Measurements from ENCODE around the gene GMNN.
"Not testable (repeated sequence)": the region's sequence is repeated elsewhere in the genome, so short reads cannot be mapped to it uniquely, and the experiment has no call there.

The GMNN gene

GRCh38 chr6:24761193-24761835, 13.4 kb upstream of the GMNN start:
- H3K27ac ChIP-seq (ENCODE audit: low read depth, low read length): no peak overlapping the region
- H3K4me1 ChIP-seq (ENCODE audit: control insufficient read depth in 1 of 2, insufficient read depth in 2 of 2, low read length in 2 of 2): peaks cover 7 to 10% of the 10 kb centered on the region in 2 donors
- H3K9ac ChIP-seq (ENCODE audit: low read depth in 1 of 2, low read length in 2 of 2): no peak overlapping the region
- no peaks in the 10 kb centered on the region for H3K27me3 ChIP-seq (ENCODE audit: control insufficient read depth in 1 of 2, insufficient read depth in 2 of 2, low read length in 2 of 2)
- no peaks in the 10 kb centered on the region for H3K36me3 ChIP-seq (ENCODE audit: control insufficient read depth in 1 of 2, insufficient read depth in 2 of 2, low read length in 2 of 2)
- H3K4me3 ChIP-seq (ENCODE audit: low read depth in 1 of 2, low read length in 2 of 2): no peak overlapping the region
- H3K9me3 ChIP-seq (ENCODE audit: control insufficient read depth in 1 of 2, low read length in 2 of 2): no peaks in the 10 kb centered on the region

- no peak overlapping the region for H3K9ac ChIP-seq (ENCODE audit: low read depth in 1 of 2, low read length in 2 of 2)
- H3K27ac ChIP-seq (ENCODE audit: low read depth, low read length): no peak overlapping the region
- no peak overlapping the region for H3K4me3 ChIP-seq (ENCODE audit: low read depth in 1 of 2, low read length in 2 of 2)
- peaks cover 7 to 10% of the 10 kb centered on the region in 2 donors for H3K4me1 ChIP-seq (ENCODE audit: control insufficient read depth in 1 of 2, insufficient read depth in 2 of 2, low read length in 2 of 2)
- H3K9me3 ChIP-seq (ENCODE audit: control insufficient read depth in 1 of 2, low read length in 2 of 2): no peaks in the 10 kb centered on the region
- H3K27me3 ChIP-seq (ENCODE audit: control insufficient read depth in 1 of 2, insufficient read depth in 2 of 2, low read length in 2 of 2): no peaks in the 10 kb centered on the region
- no peaks in the 10 kb centered on the region for H3K36me3 ChIP-seq (ENCODE audit: control insufficient read depth in 1 of 2, insufficient read depth in 2 of 2, low read length in 2 of 2)
Observed at GRCh38 chr6:24761851-24762250, 12.9 kb upstream of the GMNN start.

GRCh38 chr6:24763578-24763977, 11.2 kb upstream of the GMNN start:
- Histone ChIP-seq H3K27me3 (ENCODE audit: control insufficient read depth in 1 of 2, insufficient read depth in 2 of 2, low read length in 2 of 2) (no peaks in the 10 kb centered on the region), H3K36me3 (ENCODE audit: control insufficient read depth in 1 of 2, insufficient read depth in 2 of 2, low read length in 2 of 2) (no peaks in the 10 kb centered on the region), H3K4me3 (ENCODE audit: low read depth in 1 of 2, low read length in 2 of 2) (no peak overlapping the region), H3K9me3 (ENCODE audit: control insufficient read depth in 1 of 2, low read length in 2 of 2) (no peaks in the 10 kb centered on the region), H3K9ac (ENCODE audit: low read depth in 1 of 2, low read length in 2 of 2) (no peak overlapping the region), H3K4me1 (ENCODE audit: control insufficient read depth in 1 of 2, insufficient read depth in 2 of 2, low read length in 2 of 2) (peaks cover 7 to 10% of the 10 kb centered on the region in 2 donors), H3K27ac (ENCODE audit: low read depth, low read length) (no peak overlapping the region)

DNA sequence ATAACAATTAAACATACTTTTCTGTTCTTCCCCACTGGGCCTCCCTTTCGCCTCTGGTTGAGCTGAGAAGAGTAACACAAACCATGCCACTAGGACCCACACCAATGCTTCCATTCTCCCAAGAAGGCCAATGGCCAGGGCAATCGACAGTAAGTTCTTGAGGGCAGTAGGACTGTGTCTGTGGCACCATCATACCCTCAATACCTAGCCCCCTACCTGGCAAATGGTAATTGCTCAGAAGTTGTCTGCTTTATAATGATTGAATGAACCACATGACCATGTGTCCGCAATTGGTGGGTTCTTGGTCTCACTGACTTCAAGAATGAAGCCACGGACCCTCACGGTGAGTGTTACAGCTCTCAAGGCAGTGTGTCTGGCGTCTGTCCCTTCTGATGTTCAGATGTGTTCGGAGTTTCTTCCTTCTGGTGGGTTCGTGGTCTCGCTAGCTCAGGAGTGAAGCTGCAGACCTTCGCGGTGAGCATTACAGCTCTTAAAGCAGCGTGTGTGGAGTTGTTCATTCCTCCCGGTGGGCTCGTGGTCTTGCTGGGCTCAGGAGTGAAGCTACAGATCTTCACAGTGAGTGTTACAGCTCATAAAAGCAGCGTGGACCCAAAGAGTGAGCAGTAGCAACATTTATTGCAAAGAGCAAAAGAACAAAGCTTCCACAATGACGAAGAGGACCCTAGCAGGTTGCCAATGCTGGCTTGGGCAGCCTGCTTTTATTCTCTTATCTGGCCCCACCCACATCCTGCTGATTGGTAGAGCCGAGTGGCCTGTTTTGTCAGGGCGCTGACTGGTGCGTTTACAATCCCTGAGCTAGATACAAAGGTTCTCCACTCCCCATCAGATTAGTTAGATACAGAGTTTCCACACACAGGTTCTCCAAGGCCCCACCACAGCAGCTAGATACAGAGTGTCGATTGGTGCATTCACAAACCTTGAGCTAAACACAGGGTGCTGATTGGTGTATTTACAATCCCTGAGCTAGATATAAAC, 9.6 kb upstream of the GMNN start:
- H3K9ac ChIP-seq (ENCODE audit: low read depth in 1 of 2, low read length in 2 of 2); H3K27me3 ChIP-seq (ENCODE audit: control insufficient read depth in 1 of 2, insufficient read depth in 2 of 2, low read length in 2 of 2); H3K4me3 ChIP-seq (ENCODE audit: low read depth in 1 of 2, low read length in 2 of 2); H3K27ac ChIP-seq (ENCODE audit: low read depth, low read length); H3K4me1 ChIP-seq (ENCODE audit: control insufficient read depth in 1 of 2, insufficient read depth in 2 of 2, low read length in 2 of 2); H3K36me3 ChIP-seq (ENCODE audit: control insufficient read depth in 1 of 2, insufficient read depth in 2 of 2, low read length in 2 of 2); H3K9me3 ChIP-seq (ENCODE audit: control insufficient read depth in 1 of 2, low read length in 2 of 2): not testable (repeated sequence)

GRCh38 chr6:24765968-24766367, 8.8 kb upstream of the GMNN start:
- not testable (repeated sequence) for H3K4me3 ChIP-seq (ENCODE audit: low read depth in 1 of 2, low read length in 2 of 2); H3K9ac ChIP-seq (ENCODE audit: low read depth in 1 of 2, low read length in 2 of 2); H3K9me3 ChIP-seq (ENCODE audit: control insufficient read depth in 1 of 2, low read length in 2 of 2); H3K27ac ChIP-seq (ENCODE audit: low read depth, low read length); H3K4me1 ChIP-seq (ENCODE audit: control insufficient read depth in 1 of 2, insufficient read depth in 2 of 2, low read length in 2 of 2); H3K36me3 ChIP-seq (ENCODE audit: control insufficient read depth in 1 of 2, insufficient read depth in 2 of 2, low read length in 2 of 2); H3K27me3 ChIP-seq (ENCODE audit: control insufficient read depth in 1 of 2, insufficient read depth in 2 of 2, low read length in 2 of 2)

- Histone ChIP-seq H3K4me3 (ENCODE audit: low read depth in 1 of 2, low read length in 2 of 2) (no peak overlapping the region), H3K27me3 (ENCODE audit: control insufficient read depth in 1 of 2, insufficient read depth in 2 of 2, low read length in 2 of 2) (no peaks in the 10 kb centered on the region), H3K9ac (ENCODE audit: low read depth in 1 of 2, low read length in 2 of 2) (no peak overlapping the region), H3K27ac (ENCODE audit: low read depth, low read length) (no peak overlapping the region), H3K9me3 (ENCODE audit: control insufficient read depth in 1 of 2, low read length in 2 of 2) (no peaks in the 10 kb centered on the region), H3K36me3 (ENCODE audit: control insufficient read depth in 1 of 2, insufficient read depth in 2 of 2, low read length in 2 of 2) (no peaks in the 10 kb centered on the region), H3K4me1 (ENCODE audit: control insufficient read depth in 1 of 2, insufficient read depth in 2 of 2, low read length in 2 of 2) (peaks cover 7 to 10% of the 10 kb centered on the region in 2 donors)
Observed at GRCh38 chr6:24766680-24767462, 7.9 kb upstream of the GMNN start.

- no peaks in the 10 kb centered on the region for H3K27me3 ChIP-seq (ENCODE audit: control insufficient read depth in 1 of 2, insufficient read depth in 2 of 2, low read length in 2 of 2)
- no peaks in the 10 kb centered on the region for H3K36me3 ChIP-seq (ENCODE audit: control insufficient read depth in 1 of 2, insufficient read depth in 2 of 2, low read length in 2 of 2)
- no peak overlapping the region for H3K9ac ChIP-seq (ENCODE audit: low read depth in 1 of 2, low read length in 2 of 2)
- peaks cover 7 to 10% of the 10 kb centered on the region in 2 donors for H3K4me1 ChIP-seq (ENCODE audit: control insufficient read depth in 1 of 2, insufficient read depth in 2 of 2, low read length in 2 of 2)
- no peak overlapping the region for H3K4me3 ChIP-seq (ENCODE audit: low read depth in 1 of 2, low read length in 2 of 2)
- H3K9me3 ChIP-seq (ENCODE audit: control insufficient read depth in 1 of 2, low read length in 2 of 2): no peaks in the 10 kb centered on the region
- H3K27ac ChIP-seq (ENCODE audit: low read depth, low read length): no peak overlapping the region
Observed at GRCh38 chr6:24768361-24768760, 6.4 kb upstream of the GMNN start.

GRCh38 chr6:24775520-24776058, 852 bp downstream of the GMNN start:
- Histone ChIP-seq H3K4me3 (ENCODE audit: low read depth in 1 of 2, low read length in 2 of 2) (peak overlapping the region; percentile 99 to 100), H3K4me1 (ENCODE audit: control insufficient read depth in 1 of 2, insufficient read depth in 2 of 2, low read length in 2 of 2) (peaks cover 13 to 14% of the 10 kb centered on the region in 2 donors), H3K9me3 (ENCODE audit: control insufficient read depth in 1 of 2, low read length in 2 of 2) (no peaks in the 10 kb centered on the region), H3K9ac (ENCODE audit: low read depth in 1 of 2, low read length in 2 of 2) (peak overlapping the region; percentile 87 to 100), H3K27ac (ENCODE audit: low read depth, low read length) (peak overlapping the region; percentile 99), H3K27me3 (ENCODE audit: control insufficient read depth in 1 of 2, insufficient read depth in 2 of 2, low read length in 2 of 2) (no peaks in the 10 kb centered on the region), H3K36me3 (ENCODE audit: control insufficient read depth in 1 of 2, insufficient read depth in 2 of 2, low read length in 2 of 2) (peaks cover 0 to under 1% of the 10 kb centered on the region in 2 donors)

DNA sequence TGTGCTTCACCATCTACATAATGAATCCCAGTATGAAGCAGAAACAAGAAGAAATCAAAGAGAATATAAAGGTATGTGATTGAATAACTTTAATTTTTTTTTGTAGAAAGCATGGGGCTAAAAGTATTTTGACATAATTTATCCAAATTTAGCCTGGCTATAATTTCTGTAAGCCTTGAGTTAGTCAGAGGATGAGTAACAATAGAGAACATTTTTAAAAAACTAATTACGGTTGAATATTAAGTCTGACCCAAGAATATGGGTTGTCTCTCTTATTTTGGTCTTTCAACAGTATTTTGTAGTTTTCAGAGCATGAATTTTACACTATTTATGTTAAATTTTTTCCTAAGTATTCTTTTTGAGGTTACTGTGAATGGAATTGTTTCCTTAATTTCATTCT, 2.5 kb downstream of the GMNN start:
- Histone ChIP-seq H3K4me3 (ENCODE audit: low read depth in 1 of 2, low read length in 2 of 2) (no peak overlapping the region), H3K9ac (ENCODE audit: low read depth in 1 of 2, low read length in 2 of 2) (no peak overlapping the region)

More for the DNA sequence above, 2.5 kb downstream of the GMNN start:
- no peaks in the 10 kb centered on the region for H3K27me3 ChIP-seq (ENCODE audit: control insufficient read depth in 1 of 2, insufficient read depth in 2 of 2, low read length in 2 of 2)
- no peaks in the 10 kb centered on the region for H3K9me3 ChIP-seq (ENCODE audit: control insufficient read depth in 1 of 2, low read length in 2 of 2)
- peaks cover 13 to 14% of the 10 kb centered on the region in 2 donors for H3K4me1 ChIP-seq (ENCODE audit: control insufficient read depth in 1 of 2, insufficient read depth in 2 of 2, low read length in 2 of 2)
- peaks cover 0 to 14% of the 10 kb centered on the region in 2 donors for H3K36me3 ChIP-seq (ENCODE audit: control insufficient read depth in 1 of 2, insufficient read depth in 2 of 2, low read length in 2 of 2)
- no peak overlapping the region for H3K27ac ChIP-seq (ENCODE audit: low read depth, low read length)
